ENCODE data around the gene MDGA2. TPM values are rescaled to one million over a fixed set of nuclear protein-coding genes. Genes with fewer than 3 reads are reported as not detected.

MDGA2 gene
- total and polyA plus RNA-seq, 9 of the 15 experiments (the other 6 are each of a cell fraction or from before 2014, with no cell fraction given) = 0.01 to 0.18 (median 0.03) TPM; not detected in 5

GRCh38 chr14:47536341-47536740 lies 139.1 kb downstream of the MDGA2 start:
- Histone ChIP-seq H4K20me1 (replicated peaks; ENCODE audit: control insufficient read depth, insufficient read depth, low read length) (no peaks in the 10 kb centered on the region), H3K4me1 (replicated peaks in 1 of 2; ENCODE audit: control insufficient read depth in 2 of 2, insufficient read depth in 2 of 2, low read length in 2 of 2) (no peaks in the 10 kb centered on the region), H3K36me3 (ENCODE audit: control insufficient read depth, insufficient read depth, low read length) (no peaks in the 10 kb centered on the region), H3K4me2 (ENCODE audit: insufficient read depth, low read length) (no peak overlapping the region), H3K9me3 (replicated peaks; ENCODE audit: control insufficient read depth, insufficient read depth, low read depth, low read length) (no peaks in the 10 kb centered on the region), H3K79me2 (ENCODE audit: control insufficient read depth, insufficient read depth, low read length) (no peaks in the 10 kb centered on the region), H3K9me1 (ENCODE audit: control insufficient read depth, insufficient read depth, low read length) (no peaks in the 10 kb centered on the region), H3K27ac (ENCODE audit: extremely low read depth, low read depth, low read length) (no peak overlapping the region), H3K9ac (ENCODE audit: insufficient read depth in 1 of 2, low read depth in 2 of 2, low read length in 2 of 2) (no peak overlapping the region), H3K27me3 (ENCODE audit: control insufficient read depth in 2 of 2, insufficient read depth in 2 of 2, low read length in 2 of 2) (no peaks in the 10 kb centered on the region), H2AFZ (ENCODE audit: low read depth, low read length) (no peak overlapping the region), H3K4me3 (no peak overlapping the region)
- in situ Hi-C loops (cut with MboI) = no loop called here
- ATAC-seq (no peak), FAIRE-seq (no peak), DNase-seq (ENCODE audit: extremely low read depth in 1 of 4, low spot score in 3 of 4) (no peak)
- intact Hi-C loops (cut with micrococcal nuclease) = no loop called here
- CTCF ChIA-PET (ENCODE audit: low intra/inter-chr PET ratio) = no interaction called here
- WGBS (ENCODE audit: insufficient coverage, low coverage, missing lambda C conversion rate) = 0% methylated on average over 2 of the region's 2 CpGs
- no peak for TF ChIP-seq BACH1 (tag; IDR thresholded peaks at IDR 0.05)
- TF ChIP-seq MAZ (CRISPR knock-in tag; conservative IDR thresholded peaks at IDR 0.05 in 1 of 2, IDR thresholded peaks at IDR 0.05 in 1 of 2) = no peak
- no peak for TF ChIP-seq RBM39 (optimal IDR thresholded peaks at IDR 0.05; ENCODE audit: low read depth, low read length)
- TF ChIP-seq RAD51 (IDR thresholded peaks at IDR 0.05; ENCODE audit: borderline replicate concordance, low read depth) = no peak
- TF ChIP-seq, protein P1, sequence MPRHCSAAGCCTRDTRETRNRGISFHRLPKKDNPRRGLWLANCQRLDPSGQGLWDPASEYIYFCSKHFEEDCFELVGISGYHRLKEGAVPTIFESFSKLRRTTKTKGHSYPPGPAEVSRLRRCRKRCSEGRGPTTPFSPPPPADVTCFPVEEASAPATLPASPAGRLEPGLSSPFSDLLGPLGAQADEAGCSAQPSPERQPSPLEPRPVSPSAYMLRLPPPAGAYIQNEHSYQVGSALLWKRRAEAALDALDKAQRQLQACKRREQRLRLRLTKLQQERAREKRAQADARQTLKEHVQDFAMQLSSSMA (CRISPR knock-in tag; IDR thresholded peaks at IDR 0.05) = no peak
- TF ChIP-seq MYBL2 (IDR thresholded peaks at IDR 0.05; ENCODE audit: low read depth) = no peak
- no peak for TF ChIP-seq MYBL2 (CRISPR knock-in tag; IDR thresholded peaks at IDR 0.05; ENCODE audit: borderline replicate concordance)
- TF ChIP-seq PRDM10 (IDR thresholded peaks at IDR 0.05; ENCODE audit: partially characterized antibody) = no peak
- TF ChIP-seq, protein P2, sequence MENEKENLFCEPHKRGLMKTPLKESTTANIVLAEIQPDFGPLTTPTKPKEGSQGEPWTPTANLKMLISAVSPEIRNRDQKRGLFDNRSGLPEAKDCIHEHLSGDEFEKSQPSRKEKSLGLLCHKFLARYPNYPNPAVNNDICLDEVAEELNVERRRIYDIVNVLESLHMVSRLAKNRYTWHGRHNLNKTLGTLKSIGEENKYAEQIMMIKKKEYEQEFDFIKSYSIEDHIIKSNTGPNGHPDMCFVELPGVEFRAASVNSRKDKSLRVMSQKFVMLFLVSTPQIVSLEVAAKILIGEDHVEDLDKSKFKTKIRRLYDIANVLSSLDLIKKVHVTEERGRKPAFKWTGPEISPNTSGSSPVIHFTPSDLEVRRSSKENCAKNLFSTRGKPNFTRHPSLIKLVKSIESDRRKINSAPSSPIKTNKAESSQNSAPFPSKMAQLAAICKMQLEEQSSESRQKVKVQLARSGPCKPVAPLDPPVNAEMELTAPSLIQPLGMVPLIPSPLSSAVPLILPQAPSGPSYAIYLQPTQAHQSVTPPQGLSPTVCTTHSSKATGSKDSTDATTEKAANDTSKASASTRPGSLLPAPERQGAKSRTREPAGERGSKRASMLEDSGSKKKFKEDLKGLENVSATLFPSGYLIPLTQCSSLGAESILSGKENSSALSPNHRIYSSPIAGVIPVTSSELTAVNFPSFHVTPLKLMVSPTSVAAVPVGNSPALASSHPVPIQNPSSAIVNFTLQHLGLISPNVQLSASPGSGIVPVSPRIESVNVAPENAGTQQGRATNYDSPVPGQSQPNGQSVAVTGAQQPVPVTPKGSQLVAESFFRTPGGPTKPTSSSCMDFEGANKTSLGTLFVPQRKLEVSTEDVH (IDR thresholded peaks at IDR 0.05; ENCODE audit: low read depth, partially characterized antibody) = no peak
- no peak for TF ChIP-seq ZNF212 (CRISPR knock-in tag; IDR thresholded peaks at IDR 0.05)
- TF ChIP-seq, protein P3, sequence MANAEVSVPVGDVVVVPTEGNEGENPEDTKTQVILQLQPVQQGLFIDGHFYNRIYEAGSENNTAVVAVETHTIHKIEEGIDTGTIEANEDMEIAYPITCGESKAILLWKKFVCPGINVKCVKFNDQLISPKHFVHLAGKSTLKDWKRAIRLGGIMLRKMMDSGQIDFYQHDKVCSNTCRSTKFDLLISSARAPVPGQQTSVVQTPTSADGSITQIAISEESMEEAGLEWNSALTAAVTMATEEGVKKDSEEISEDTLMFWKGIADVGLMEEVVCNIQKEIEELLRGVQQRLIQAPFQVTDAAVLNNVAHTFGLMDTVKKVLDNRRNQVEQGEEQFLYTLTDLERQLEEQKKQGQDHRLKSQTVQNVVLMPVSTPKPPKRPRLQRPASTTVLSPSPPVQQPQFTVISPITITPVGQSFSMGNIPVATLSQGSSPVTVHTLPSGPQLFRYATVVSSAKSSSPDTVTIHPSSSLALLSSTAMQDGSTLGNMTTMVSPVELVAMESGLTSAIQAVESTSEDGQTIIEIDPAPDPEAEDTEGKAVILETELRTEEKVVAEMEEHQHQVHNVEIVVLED (CRISPR knock-in tag; IDR thresholded peaks at IDR 0.05) = no peak
- TF ChIP-seq WHSC1 (IDR thresholded peaks at IDR 0.05; ENCODE audit: low read length) = no peak
- TF ChIP-seq FOXM1 (IDR thresholded peaks at IDR 0.05; ENCODE audit: low read depth) = no peak
- TF ChIP-seq FOXM1 (CRISPR knock-in tag; IDR thresholded peaks at IDR 0.05; ENCODE audit: low read depth) = no peak
- TF ChIP-seq HMG20A (CRISPR knock-in tag; conservative IDR thresholded peaks at IDR 0.05) = no peak
- POLR2A ChIA-PET = no interaction called here
- BruUV-seq (replicated peaks) = no TSS peak

Measured in K562 (cell line).